ENCODE measurements around the gene SPEG.

Gene SPEG

GRCh38 chr2:219446101-219446504, 11.5 kb downstream of the SPEG start:
- no peak for FAIRE-seq

GRCh38 chr2:219446689-219447088, 12.0 kb downstream of the SPEG start:
- no peak for FAIRE-seq

- no peak for FAIRE-seq
Observed at GRCh38 chr2:219447242-219448098, 12.8 kb downstream of the SPEG start.

GRCh38 chr2:219448099-219448775, 13.6 kb downstream of the SPEG start:
- FAIRE-seq, result no peak

- no peak for FAIRE-seq
Observed at GRCh38 chr2:219448776-219449341, 14.2 kb downstream of the SPEG start.

GRCh38 chr2:219449609-219450008, 15.0 kb downstream of the SPEG start:
- no peak for FAIRE-seq

GRCh38 chr2:219451661-219452360, 17.2 kb downstream of the SPEG start:
- FAIRE-seq, result no peak

GRCh38 chr2:219452361-219453317, 18.0 kb downstream of the SPEG start:
- FAIRE-seq, result no peak

- FAIRE-seq, result no peak
Observed at GRCh38 chr2:219453671-219454590, 19.3 kb downstream of the SPEG start.

GRCh38 chr2:219455581-219455980, 20.9 kb downstream of the SPEG start:
- FAIRE-seq, result no peak

GRCh38 chr2:219457784-219458369, 23.2 kb downstream of the SPEG start:
- no peak for FAIRE-seq

GRCh38 chr2:219458996-219459395, 24.4 kb downstream of the SPEG start:
- no peak for FAIRE-seq

GRCh38 chr2:219459460-219460311, 25.0 kb downstream of the SPEG start:
- FAIRE-seq, result no peak

GRCh38 chr2:219460424-219460926, 25.8 kb downstream of the SPEG start:
- FAIRE-seq, result no peak

GRCh38 chr2:219461047-219461514, 26.4 kb downstream of the SPEG start:
- no peak for FAIRE-seq

GRCh38 chr2:219461669-219462068, 27.0 kb downstream of the SPEG start:
- FAIRE-seq, result no peak

GRCh38 chr2:219462349-219462748, 27.7 kb downstream of the SPEG start:
- no peak for FAIRE-seq

GRCh38 chr2:219464286-219465032, 29.8 kb downstream of the SPEG start:
- FAIRE-seq, result no peak
